Sciatic nerve (tissue), 2 donors: ENCODE data around the gene MPG. TPM values are rescaled to one million over a fixed set of nuclear protein-coding genes. Genes with fewer than 3 reads are reported as not detected.

Source experiments
- ATAC-seq: fragments of 200-7000 bp; cut with Tn5 transposase; one replicate; pipeline ENCODE4 v1.9.1; 2020; ENCODE audit warnings: mild to moderate bottlenecking, moderate library complexity
- DNase-seq: peaks from one replicate; pipeline ENCODE4 v3.0.0-alpha.2; 2020; ENCODE audit warnings: low spot score
- intact Hi-C: fragments of 100-400 bp; cut with DNase I; formaldehyde crosslinking; loops from one replicate; pipeline ENCODE4 v1.14.2; 2022
- total RNA-seq: library from RNA; stranded (reverse); fragmentation: NEBNext Ultra II Directional; extraction: Animal tissue kit (Norgen Biotek cat#: 25700); gene quantifications from one replicate; pipeline ENCODE4 v1.2.1, GENCODE V29; 2021
- donor health status: DM: no; HTN: no; CAD: no.
- donor health status: DM: no; HTN: no; CAD: no.

Gene MPG
- total RNA-seq, 1 donor from 2014 or later, result 35.0 TPM

DNA sequence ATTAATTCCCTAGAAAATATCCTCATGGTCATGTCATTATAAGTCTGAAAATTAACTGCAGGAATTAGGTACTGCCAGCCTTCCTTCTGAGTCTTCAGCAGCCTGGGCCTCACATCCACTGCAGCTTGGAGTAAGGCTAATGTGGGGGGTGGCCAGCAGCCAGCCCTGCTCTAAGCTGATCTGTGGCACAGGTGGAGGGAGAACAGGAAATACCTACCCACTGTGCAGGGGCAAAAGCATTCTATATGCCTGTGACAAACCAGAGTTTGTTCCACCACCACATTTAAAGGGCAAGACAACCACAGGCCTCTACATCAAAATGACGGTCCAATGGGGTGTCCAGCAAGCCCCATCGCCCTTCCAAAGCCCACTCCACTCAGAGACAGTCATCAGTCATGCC, 51.0 kb downstream of the MPG start:
- intact Hi-C loops, result no loop called here
- ATAC-seq, result no peak

DNA sequence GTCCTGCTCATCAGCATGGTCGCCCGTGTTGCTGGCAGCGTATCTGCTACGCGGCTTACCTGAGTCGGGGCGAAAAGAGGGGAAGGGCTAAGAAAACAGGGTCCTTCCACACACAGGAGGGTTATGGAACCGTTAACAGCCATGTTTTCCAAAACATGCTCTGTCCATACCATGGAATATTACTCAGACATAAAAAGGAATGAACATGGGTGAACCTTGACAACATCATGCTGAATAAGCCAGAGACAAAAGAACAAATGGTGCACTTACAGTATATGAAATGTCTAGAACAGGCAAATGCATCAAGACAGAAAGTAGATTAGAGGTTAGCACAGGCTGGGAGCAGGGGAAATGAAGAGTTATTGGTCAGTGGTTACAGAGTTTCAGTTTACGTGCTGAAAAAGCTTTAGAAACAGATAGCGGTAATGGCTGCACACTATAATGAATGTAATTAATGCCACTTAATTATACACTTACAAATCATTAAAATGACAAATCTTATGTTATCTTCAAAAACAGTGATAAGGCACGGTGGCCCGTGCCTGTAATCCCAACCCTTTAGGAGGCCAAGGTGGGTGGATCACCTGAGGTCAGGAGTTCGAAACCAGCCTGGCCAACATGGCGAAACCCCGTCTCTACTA, 52.6 kb downstream of the MPG start:
- ATAC-seq, result no peak
- DNase-seq, result no peak
- intact Hi-C loops, result no loop called here

More for the DNA sequence above, 51.0 kb downstream of the MPG start:
- no peak for DNase-seq

DNA sequence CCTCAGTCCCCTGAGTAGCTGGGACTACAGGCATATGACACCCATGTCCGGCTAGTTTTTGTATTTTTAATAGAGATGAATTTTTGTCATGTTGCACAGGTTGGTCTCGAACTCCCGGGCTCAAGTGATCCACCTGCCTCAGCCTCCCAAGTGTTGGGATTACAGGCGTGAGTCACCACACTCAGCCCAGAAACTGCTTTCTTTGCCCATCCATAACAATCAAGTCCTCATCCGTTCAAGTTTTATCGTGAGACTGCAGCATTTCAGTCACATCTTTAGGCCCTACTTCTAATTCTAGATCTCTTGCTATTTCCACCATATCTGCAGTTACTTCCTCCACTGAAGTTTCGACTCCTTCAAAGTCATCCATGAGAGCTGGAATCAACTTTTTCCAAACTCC, 54.1 kb downstream of the MPG start:
- intact Hi-C loops, result no loop called here
- ATAC-seq (no peak), DNase-seq (no peak)

DNA sequence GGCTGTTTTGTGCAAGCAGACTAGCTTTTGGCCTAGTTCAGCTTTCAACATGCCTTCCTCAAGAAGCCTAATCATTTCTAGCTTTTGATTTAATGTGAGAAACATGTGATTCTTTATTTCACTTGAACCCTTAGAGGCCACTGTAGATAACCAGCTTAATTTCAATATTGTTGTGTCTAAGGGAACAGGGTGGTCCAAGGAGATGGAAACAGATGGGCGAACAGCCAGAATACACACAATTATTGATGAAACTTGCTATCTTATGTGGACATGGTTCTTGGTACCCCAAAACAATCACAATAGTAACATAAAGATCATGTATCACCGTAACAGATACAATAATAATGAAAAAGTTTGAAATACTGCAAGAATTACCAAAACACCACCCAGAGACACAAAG, 55.7 kb downstream of the MPG start:
- no peak for DNase-seq
- ATAC-seq, result no peak
- intact Hi-C loops, result no loop called here

Other genes starting within 250 kb of the MPG start
- gene POLR3K, start 24.6 kb upstream of the MPG start, total RNA-seq, result 7.1 TPM
- gene SNRNP25, start 24.4 kb upstream of the MPG start, total RNA-seq, result 8.7 TPM
- gene RHBDF1, start 5.6 kb upstream of the MPG start, total RNA-seq, result 116 TPM
- 45.7 TPM for gene NPRL3, start 60.4 kb downstream of the MPG start, total RNA-seq
- gene HBZ, start 74.4 kb downstream of the MPG start, total RNA-seq, result not detected
- gene HBM, start 87.8 kb downstream of the MPG start, total RNA-seq, result 10.4 TPM
- gene HBA2, start 94.7 kb downstream of the MPG start, total RNA-seq, result 11,939 TPM
- 11,060 TPM for gene HBA1, start 98.5 kb downstream of the MPG start, total RNA-seq
- 3.2 TPM for gene HBQ1, start 102.2 kb downstream of the MPG start, total RNA-seq
- 102 TPM for gene LUC7L, start 151.2 kb downstream of the MPG start, total RNA-seq
- 129 TPM for gene FAM234A, start 156.6 kb downstream of the MPG start, total RNA-seq
- gene RGS11, start 197.7 kb downstream of the MPG start, total RNA-seq, result 48.9 TPM
- gene ARHGDIG, start 202.4 kb downstream of the MPG start, total RNA-seq, result 0.94 TPM
- gene PDIA2, start 204.9 kb downstream of the MPG start, total RNA-seq, result 0.85 TPM